ENCODE results near the gene TMEM100.

The TMEM100 gene

GRCh38 chr17:55742272-55743102 is 19.8 kb upstream of the TMEM100 start:
- Histone ChIP-seq H4K20me1 (ENCODE audit: control insufficient read depth, insufficient read depth, low read depth, low read length) (no peaks in the 10 kb centered on the region), H3K4me1 (ENCODE audit: control insufficient read depth, low read length) (peaks cover 54% of the 10 kb centered on the region), H3F3A (ENCODE audit: control insufficient read depth, insufficient read depth) (peaks cover 13% of the 10 kb centered on the region), H3K79me2 (ENCODE audit: control insufficient read depth, low read length) (no peaks in the 10 kb centered on the region), H3K27me3 (ENCODE audit: control insufficient read depth, low read length) (no peaks in the 10 kb centered on the region), H3K4me3 (ENCODE audit: low read length) (peak overlapping the region; percentile 64), H3K9me2 (replicated peaks; ENCODE audit: control insufficient read depth, low read length) (no peaks in the 10 kb centered on the region), H3K36me3 (ENCODE audit: control insufficient read depth, low read length) (no peaks in the 10 kb centered on the region), H3K4me2 (ENCODE audit: low read length) (peak overlapping the region; percentile 80), H3K27ac (ENCODE audit: low read depth, low read length) (no peak overlapping the region), H3K9me3 (ENCODE audit: control insufficient read depth, insufficient read depth, low read length) (no peaks in the 10 kb centered on the region)
- TF ChIP-seq CTCF (IDR thresholded peaks at IDR 0.05; ENCODE audit: low read depth, low read length, poor library complexity, severe bottlenecking) (peak; percentile 49), EZH2phosphoT487 (IDR thresholded peaks at IDR 0.05; ENCODE audit: borderline replicate concordance, low read length) (no peak)

DNA sequence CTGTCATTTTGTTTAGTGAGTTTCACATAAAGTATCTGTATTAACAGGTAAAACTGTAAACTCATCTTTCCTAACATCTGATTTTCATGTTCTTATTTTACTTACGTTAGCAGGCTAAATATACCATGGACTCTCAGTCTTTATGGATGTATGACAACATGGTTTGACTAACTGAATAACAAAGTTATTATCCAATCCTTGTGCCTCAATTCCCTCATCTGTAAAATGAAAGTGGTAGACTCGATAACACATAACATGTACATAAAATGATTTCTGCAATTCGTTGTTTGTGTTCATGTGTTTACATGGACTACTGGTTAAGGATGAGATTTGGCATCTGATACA is 18.7 kb upstream of the TMEM100 start:
- TF ChIP-seq EZH2phosphoT487 (IDR thresholded peaks at IDR 0.05; ENCODE audit: borderline replicate concordance, low read length) (no peak), CTCF (IDR thresholded peaks at IDR 0.05; ENCODE audit: low read depth, low read length, poor library complexity, severe bottlenecking) (no peak)
- H3K36me3 ChIP-seq (ENCODE audit: control insufficient read depth, low read length), result no peaks in the 10 kb centered on the region
- H3K79me2 ChIP-seq (ENCODE audit: control insufficient read depth, low read length), result no peaks in the 10 kb centered on the region
- H3K4me3 ChIP-seq (ENCODE audit: low read length), result no peak overlapping the region
- H3F3A ChIP-seq (ENCODE audit: control insufficient read depth, insufficient read depth), result peaks cover 16% of the 10 kb centered on the region
- no peak overlapping the region for H3K4me2 ChIP-seq (ENCODE audit: low read length)
- no peaks in the 10 kb centered on the region for H4K20me1 ChIP-seq (ENCODE audit: control insufficient read depth, insufficient read depth, low read depth, low read length)
- peaks cover 66% of the 10 kb centered on the region for H3K4me1 ChIP-seq (ENCODE audit: control insufficient read depth, low read length)
- H3K9me2 ChIP-seq (replicated peaks; ENCODE audit: control insufficient read depth, low read length), result no peaks in the 10 kb centered on the region
- H3K9me3 ChIP-seq (ENCODE audit: control insufficient read depth, insufficient read depth, low read length), result no peaks in the 10 kb centered on the region
- no peaks in the 10 kb centered on the region for H3K27me3 ChIP-seq (ENCODE audit: control insufficient read depth, low read length)
- H3K27ac ChIP-seq (ENCODE audit: low read depth, low read length), result no peak overlapping the region

DNA sequence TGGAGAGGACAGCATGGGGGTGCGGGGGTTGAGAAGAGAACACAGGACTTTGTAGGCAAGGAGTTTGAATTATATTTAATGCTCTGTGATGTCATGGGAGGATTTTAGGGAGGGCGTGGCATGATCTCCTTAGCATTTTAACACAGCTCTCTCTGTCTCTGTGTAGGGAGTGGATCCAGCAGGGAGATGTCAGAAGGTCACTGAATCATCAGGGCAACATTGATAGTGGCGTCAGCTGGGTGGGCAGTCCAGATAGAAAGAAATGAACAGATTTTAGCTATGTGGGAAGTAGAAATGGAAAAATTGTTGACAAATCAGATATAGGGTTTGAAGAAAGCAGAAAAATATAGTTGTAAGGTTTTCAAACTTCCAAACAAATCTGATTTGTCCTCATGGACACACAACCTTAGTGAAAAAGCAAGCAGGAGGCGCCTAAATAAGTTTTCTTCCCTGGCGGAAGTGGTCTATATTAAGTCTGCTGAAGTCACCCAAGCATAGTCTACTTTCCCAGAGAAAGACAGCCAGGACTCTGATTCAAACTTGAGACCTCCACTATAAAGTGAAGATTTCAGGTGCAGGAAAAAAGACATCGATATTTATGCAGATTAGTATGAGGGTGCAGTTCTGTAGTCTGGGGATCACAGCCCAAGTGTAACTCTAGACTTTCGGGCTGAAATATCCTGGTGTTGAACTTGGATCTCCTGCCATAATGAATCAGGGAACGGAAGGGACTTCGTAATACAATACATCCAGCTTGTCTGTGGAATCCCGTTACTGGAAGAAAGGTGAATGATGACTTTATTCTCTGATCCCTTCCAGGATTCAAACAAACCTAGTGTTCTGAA is 18.1 kb upstream of the TMEM100 start:
- Histone ChIP-seq H3K36me3 (ENCODE audit: control insufficient read depth, low read length) (no peaks in the 10 kb centered on the region), H3K79me2 (ENCODE audit: control insufficient read depth, low read length) (no peaks in the 10 kb centered on the region)
- TF ChIP-seq EZH2phosphoT487 (IDR thresholded peaks at IDR 0.05; ENCODE audit: borderline replicate concordance, low read length) (no peak), CTCF (IDR thresholded peaks at IDR 0.05; ENCODE audit: low read depth, low read length, poor library complexity, severe bottlenecking) (no peak)

More for the DNA sequence above, 18.1 kb upstream of the TMEM100 start:
- no peaks in the 10 kb centered on the region for H3K27me3 ChIP-seq (ENCODE audit: control insufficient read depth, low read length)
- H3K4me2 ChIP-seq (ENCODE audit: low read length), result no peak overlapping the region
- no peaks in the 10 kb centered on the region for H3K9me3 ChIP-seq (ENCODE audit: control insufficient read depth, insufficient read depth, low read length)
- H3K4me3 ChIP-seq (ENCODE audit: low read length), result no peak overlapping the region
- H3K4me1 ChIP-seq (ENCODE audit: control insufficient read depth, low read length), result peaks cover 71% of the 10 kb centered on the region
- H3F3A ChIP-seq (ENCODE audit: control insufficient read depth, insufficient read depth), result peaks cover 16% of the 10 kb centered on the region
- no peak overlapping the region for H3K27ac ChIP-seq (ENCODE audit: low read depth, low read length)
- no peaks in the 10 kb centered on the region for H4K20me1 ChIP-seq (ENCODE audit: control insufficient read depth, insufficient read depth, low read depth, low read length)
- no peaks in the 10 kb centered on the region for H3K9me2 ChIP-seq (replicated peaks; ENCODE audit: control insufficient read depth, low read length)
